ENCODE results near the gene C1orf21.

GRCh38 chr1:184408580-184408979 lies 21.8 kb downstream of the C1orf21 start:
- no peak for TF ChIP-seq ISL1 (CRISPR knock-in tag; IDR thresholded peaks at IDR 0.05)
- TF ChIP-seq, protein P1, sequence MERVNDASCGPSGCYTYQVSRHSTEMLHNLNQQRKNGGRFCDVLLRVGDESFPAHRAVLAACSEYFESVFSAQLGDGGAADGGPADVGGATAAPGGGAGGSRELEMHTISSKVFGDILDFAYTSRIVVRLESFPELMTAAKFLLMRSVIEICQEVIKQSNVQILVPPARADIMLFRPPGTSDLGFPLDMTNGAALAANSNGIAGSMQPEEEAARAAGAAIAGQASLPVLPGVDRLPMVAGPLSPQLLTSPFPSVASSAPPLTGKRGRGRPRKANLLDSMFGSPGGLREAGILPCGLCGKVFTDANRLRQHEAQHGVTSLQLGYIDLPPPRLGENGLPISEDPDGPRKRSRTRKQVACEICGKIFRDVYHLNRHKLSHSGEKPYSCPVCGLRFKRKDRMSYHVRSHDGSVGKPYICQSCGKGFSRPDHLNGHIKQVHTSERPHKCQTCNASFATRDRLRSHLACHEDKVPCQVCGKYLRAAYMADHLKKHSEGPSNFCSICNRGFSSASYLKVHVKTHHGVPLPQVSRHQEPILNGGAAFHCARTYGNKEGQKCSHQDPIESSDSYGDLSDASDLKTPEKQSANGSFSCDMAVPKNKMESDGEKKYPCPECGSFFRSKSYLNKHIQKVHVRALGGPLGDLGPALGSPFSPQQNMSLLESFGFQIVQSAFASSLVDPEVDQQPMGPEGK (CRISPR knock-in tag; IDR thresholded peaks at IDR 0.05; ENCODE audit: borderline replicate concordance) = no peak
- no peak for TF ChIP-seq CSRNP3 (CRISPR knock-in tag; IDR thresholded peaks at IDR 0.05)
- no peak for TF ChIP-seq SNAI2 (CRISPR knock-in tag; IDR thresholded peaks at IDR 0.05)
